ENCODE measurements around the gene PLXNA4.

PLXNA4 gene

DNA sequence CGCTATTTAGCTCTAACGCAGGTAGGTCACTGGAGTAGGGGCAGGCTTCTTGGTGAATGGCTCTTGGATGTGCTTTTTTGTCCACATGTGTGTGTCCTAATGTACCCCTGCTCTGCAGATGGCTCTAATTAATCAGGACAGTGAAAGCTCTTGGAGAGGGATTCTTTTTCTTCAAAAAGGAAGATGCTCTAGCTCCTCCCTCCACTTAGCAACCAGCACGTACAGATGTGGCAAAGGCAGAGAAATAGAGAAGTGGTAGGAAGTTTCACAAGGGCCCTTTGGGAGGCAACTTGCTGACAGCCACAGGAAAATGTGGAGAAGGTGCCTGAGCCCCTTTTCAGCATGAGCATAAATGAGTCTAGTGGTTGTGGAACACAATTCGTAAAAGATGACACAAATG, 221.7 kb downstream of the PLXNA4 start:
- no peaks in the 10 kb centered on the region for H4K20me1 ChIP-seq
- peak overlapping the region in 9 of 11 experiments; percentile 3 to 55 (median 39); a peak in 10 of 22 replicates for H3K9ac ChIP-seq
- H3K4me1 ChIP-seq, result peaks cover 12 to 45% (median 29%) of the 10 kb centered on the region in 10 experiments
- no peaks in the 10 kb centered on the region for H3K36me3 ChIP-seq
- H3K4me3 ChIP-seq, result peak overlapping the region in 2 of 10 experiments; percentile 6 to 33; a peak in 1 of 20 replicates
- H3K4me2 ChIP-seq, result peak overlapping the region; percentile 62 to 97 (median 89)
- no peaks in the 10 kb centered on the region for H3K27me3 ChIP-seq
- TF ChIP-seq Cebpa-rat (IDR thresholded peaks at IDR 0.05), result peak in 9 of 11 experiments; percentile 26 to 89 (median 70); a peak in 12 of 22 replicates
- H3K9me3 ChIP-seq (replicated peaks in 1 of 11), result no peaks in the 10 kb centered on the region
- H3K27ac ChIP-seq, result peak overlapping the region in 9 of 11 experiments; percentile 47 to 76 (median 59); a peak in 18 of 22 replicates

DNA sequence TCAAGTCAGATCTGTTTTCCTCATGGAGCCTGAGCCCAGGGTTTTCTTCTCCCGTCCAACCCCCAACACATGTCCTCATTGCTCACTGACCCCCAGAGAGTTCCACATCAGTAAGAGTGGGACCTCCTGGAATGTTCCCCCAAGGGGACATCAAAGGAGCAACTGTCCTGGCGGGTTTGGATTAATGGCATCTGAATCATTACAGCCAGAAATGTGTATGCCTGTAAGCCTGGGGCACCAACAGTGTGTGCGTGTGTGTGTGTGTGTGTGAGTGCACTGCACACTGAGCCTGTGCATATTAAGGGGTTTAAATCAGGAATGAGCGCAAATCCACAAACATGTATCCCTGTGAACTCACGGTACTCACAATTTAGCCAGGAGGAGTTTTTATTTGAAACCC, 222.3 kb downstream of the PLXNA4 start:
- Histone ChIP-seq H3K4me1 (peaks cover 12 to 45% (median 29%) of the 10 kb centered on the region in 10 experiments), H4K20me1 (no peaks in the 10 kb centered on the region), H3K27me3 (no peaks in the 10 kb centered on the region), H3K27ac (peak overlapping the region in 8 of 11 experiments; percentile 6 to 61 (median 48); a peak in 14 of 22 replicates), H3K4me3 (no peak overlapping the region), H3K9ac (peak overlapping the region in 3 of 11 experiments; percentile 8 to 39 (median 27); a peak in 4 of 22 replicates), H3K4me2 (peak overlapping the region in 10 of 11 experiments; percentile 62 to 97 (median 90); a peak in 18 of 22 replicates), H3K36me3 (no peaks in the 10 kb centered on the region), H3K9me3 (replicated peaks in 1 of 11) (no peaks in the 10 kb centered on the region)
- no peak for TF ChIP-seq Cebpa-rat (IDR thresholded peaks at IDR 0.05)

DNA sequence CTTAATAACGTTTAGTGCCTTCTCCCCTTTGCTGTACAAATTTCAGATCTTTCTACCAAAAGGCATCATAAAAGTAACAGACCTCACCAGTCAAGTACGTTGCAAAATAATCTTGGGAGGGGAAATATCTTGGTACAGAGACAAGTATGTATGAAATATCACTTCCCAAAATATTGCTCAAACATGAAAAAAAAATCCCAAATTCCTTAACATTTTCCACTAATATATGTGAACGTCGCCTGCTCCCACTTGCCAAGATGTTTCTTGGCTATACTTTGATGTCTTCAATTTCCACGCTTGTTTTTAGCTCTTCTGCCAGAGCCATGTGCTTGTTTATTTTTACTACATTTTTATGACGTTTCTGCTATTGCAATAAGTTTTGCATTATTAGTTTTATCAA, 223.5 kb downstream of the PLXNA4 start:
- Histone ChIP-seq H3K27me3 (no peaks in the 10 kb centered on the region), H3K9ac (no peak overlapping the region), H3K4me3 (no peak overlapping the region), H3K36me3 (no peaks in the 10 kb centered on the region), H3K4me1 (peaks cover 12 to 45% (median 29%) of the 10 kb centered on the region in 10 experiments), H3K27ac (no peak overlapping the region), H3K4me2 (no peak overlapping the region), H3K9me3 (replicated peaks in 1 of 11) (no peaks in the 10 kb centered on the region), H4K20me1 (no peaks in the 10 kb centered on the region)
- no peak for TF ChIP-seq Cebpa-rat (IDR thresholded peaks at IDR 0.05)

DNA sequence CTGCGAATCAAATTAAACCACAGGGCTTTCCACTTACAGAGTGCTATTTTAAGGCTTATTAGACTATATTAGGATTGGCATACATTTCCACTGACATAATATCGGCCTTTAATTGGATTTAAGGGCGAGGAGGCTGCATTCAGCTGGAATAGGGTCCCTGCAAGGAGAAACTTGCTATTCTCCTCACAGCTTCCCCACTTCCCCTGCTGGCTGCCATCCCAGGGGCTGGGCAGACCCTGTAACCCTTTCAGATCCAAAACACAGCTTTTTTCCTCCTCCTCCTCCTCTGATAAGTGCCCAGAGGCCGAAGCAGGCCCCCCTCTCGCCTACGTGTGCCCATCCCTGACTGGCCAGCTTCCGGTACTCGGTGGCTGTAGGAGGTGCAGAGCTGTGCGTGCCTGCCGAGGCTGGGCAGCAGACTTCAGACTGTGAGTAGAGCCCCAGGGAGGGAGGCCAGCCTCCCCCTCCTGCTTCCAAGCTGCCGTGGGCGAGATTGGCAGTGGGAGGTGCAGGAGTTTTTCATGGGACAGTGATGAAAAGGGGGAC, 224.2 kb downstream of the PLXNA4 start:
- Histone ChIP-seq H3K4me2 (peak overlapping the region in 3 of 11 experiments; percentile 11 to 46 (median 45); a peak in 8 of 22 replicates), H3K27ac (no peak overlapping the region), H3K36me3 (no peaks in the 10 kb centered on the region), H4K20me1 (no peaks in the 10 kb centered on the region), H3K4me1 (peaks cover 12 to 45% (median 29%) of the 10 kb centered on the region in 10 experiments), H3K27me3 (no peaks in the 10 kb centered on the region), H3K9ac (no peak overlapping the region), H3K4me3 (no peak overlapping the region), H3K9me3 (replicated peaks in 1 of 11) (no peaks in the 10 kb centered on the region)
- no peak for TF ChIP-seq Cebpa-rat (IDR thresholded peaks at IDR 0.05)

DNA sequence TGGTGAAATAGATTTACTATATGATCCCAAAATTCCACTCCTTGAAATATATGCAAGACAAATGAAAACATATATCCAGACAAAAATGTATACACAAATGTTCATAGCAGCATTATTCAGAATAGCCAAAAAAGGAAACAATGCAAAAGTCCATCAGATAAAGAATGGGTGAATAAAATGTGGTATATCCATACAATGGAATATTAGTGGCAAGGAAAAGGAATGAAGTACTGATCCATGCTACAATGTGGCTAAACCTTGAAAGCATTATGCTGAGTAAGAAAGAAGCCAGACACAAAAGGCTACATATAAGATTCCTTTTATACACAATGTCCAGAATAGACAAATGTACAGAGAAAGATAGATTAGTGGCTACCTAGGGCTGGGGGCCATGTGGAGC, 225.5 kb downstream of the PLXNA4 start:
- H3K9ac ChIP-seq, result no peak overlapping the region
- H3K9me3 ChIP-seq (replicated peaks in 1 of 11), result no peaks in the 10 kb centered on the region
- no peak for TF ChIP-seq Cebpa-rat (IDR thresholded peaks at IDR 0.05)
- no peaks in the 10 kb centered on the region for H3K36me3 ChIP-seq
- H3K27ac ChIP-seq, result no peak overlapping the region
- H4K20me1 ChIP-seq, result no peaks in the 10 kb centered on the region
- H3K27me3 ChIP-seq, result no peaks in the 10 kb centered on the region
- no peak overlapping the region for H3K4me3 ChIP-seq
- peak overlapping the region in 1 of 11 experiments; percentile 11; a peak in 2 of 22 replicates for H3K4me2 ChIP-seq
- H3K4me1 ChIP-seq, result peaks cover 12 to 39% (median 23%) of the 10 kb centered on the region in 10 experiments

DNA sequence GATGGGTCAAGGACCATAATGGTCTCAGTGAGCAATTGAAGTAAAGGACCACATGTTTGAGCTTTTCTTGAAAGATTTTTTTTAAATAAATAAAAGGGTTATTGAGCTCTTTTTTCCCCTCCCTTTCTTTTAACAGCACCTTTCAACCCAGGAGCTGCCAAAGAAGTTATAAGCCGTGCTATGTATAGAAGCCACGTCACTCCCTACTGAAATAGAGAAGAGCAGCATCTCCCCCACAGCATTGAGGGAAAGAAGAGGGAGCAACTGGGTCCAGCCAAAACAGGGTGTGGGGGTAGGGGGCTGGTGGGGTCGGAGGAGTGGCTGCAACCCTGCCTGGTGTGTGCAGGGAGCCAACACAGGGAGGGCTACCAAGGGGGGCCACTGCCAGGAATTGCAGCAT, 227.2 kb downstream of the PLXNA4 start:
- H3K27me3 ChIP-seq, result no peaks in the 10 kb centered on the region
- no peaks in the 10 kb centered on the region for H3K36me3 ChIP-seq
- H4K20me1 ChIP-seq, result no peaks in the 10 kb centered on the region
- H3K9ac ChIP-seq, result no peak overlapping the region
- no peak overlapping the region for H3K4me3 ChIP-seq
- no peak overlapping the region for H3K4me2 ChIP-seq
- no peak for TF ChIP-seq Cebpa-rat (IDR thresholded peaks at IDR 0.05)
- H3K4me1 ChIP-seq, result peaks cover 0 to 23% (median 7%) of the 10 kb centered on the region in 10 experiments; a peak in 18 of 20 replicates
- no peak overlapping the region for H3K27ac ChIP-seq
- H3K9me3 ChIP-seq (replicated peaks in 1 of 11), result no peaks in the 10 kb centered on the region

DNA sequence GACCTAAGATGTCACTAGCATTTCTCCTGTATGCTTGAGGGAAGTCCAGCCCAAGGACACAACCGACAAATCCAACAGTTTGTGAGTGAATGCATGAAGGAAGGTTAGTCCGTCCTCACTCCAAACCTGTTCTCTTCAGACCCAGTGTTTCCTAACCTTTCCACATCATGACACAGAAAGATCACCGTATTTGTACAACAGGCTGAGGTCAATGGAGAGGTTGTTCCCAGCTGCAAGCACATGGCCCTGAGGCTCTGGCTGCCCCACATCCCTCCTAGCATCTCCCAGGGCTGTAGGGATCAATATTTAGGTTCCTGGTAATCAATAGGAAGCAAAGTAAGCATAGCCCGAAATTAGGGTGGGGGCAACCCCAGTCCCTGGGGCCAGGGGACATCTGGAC, 227.9 kb downstream of the PLXNA4 start:
- no peaks in the 10 kb centered on the region for H4K20me1 ChIP-seq
- no peak for TF ChIP-seq Cebpa-rat (IDR thresholded peaks at IDR 0.05)
- no peaks in the 10 kb centered on the region for H3K36me3 ChIP-seq
- H3K4me3 ChIP-seq, result no peak overlapping the region
- no peaks in the 10 kb centered on the region for H3K27me3 ChIP-seq
- peaks cover 0 to 17% (median 0%) of the 10 kb centered on the region in 10 experiments; a peak in 8 of 20 replicates for H3K4me1 ChIP-seq
- no peak overlapping the region for H3K9ac ChIP-seq
- no peak overlapping the region for H3K4me2 ChIP-seq
- H3K27ac ChIP-seq, result no peak overlapping the region
- no peaks in the 10 kb centered on the region for H3K9me3 ChIP-seq (replicated peaks in 1 of 11)

DNA sequence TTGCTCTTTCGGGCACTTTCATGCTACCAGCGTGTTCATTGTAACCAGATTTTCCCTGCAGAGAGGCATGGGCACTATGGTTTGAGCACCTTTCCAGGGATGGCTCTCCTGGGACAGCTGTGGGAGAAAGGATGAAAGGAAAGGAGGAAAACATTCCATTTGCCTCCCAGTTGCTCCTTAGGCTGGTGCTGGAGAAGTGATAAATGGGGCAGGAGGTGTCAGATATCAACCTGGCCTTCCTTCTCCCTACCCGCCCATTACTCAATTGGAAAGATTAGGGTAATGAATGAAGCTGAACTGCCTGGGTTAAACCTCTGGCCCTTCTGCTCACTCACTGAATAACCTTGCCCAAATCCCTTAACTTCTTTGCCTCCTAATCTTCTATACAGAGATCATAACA, 228.4 kb downstream of the PLXNA4 start:
- no peaks in the 10 kb centered on the region for H3K36me3 ChIP-seq
- no peak overlapping the region for H3K4me3 ChIP-seq
- H3K4me2 ChIP-seq, result no peak overlapping the region
- H3K27ac ChIP-seq, result no peak overlapping the region
- H3K9me3 ChIP-seq (replicated peaks in 1 of 11), result no peaks in the 10 kb centered on the region
- peaks cover 0 to 20% (median 0%) of the 10 kb centered on the region in 10 experiments; a peak in 7 of 20 replicates for H3K4me1 ChIP-seq
- H4K20me1 ChIP-seq, result no peaks in the 10 kb centered on the region
- no peak overlapping the region for H3K9ac ChIP-seq
- TF ChIP-seq Cebpa-rat (IDR thresholded peaks at IDR 0.05), result no peak
- no peaks in the 10 kb centered on the region for H3K27me3 ChIP-seq

DNA sequence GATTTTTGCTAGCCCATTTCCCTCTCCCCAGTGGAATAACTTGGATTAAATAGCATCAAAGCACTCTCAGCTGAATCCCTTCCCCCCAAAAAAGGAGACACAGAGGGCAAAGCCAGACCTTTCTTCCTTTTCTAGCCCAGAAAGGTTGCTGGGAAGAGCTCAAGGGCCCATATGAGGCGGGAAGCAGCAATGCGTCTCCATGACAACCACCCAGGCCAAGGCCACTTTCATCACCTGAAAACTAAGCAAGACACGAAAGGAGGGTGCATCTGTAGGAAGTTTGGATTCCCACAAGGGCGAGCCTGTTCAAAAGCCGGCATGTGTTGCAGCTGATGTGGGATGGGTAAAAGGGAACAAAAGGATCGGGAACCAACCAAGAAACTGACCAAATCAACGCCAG, 229.1 kb downstream of the PLXNA4 start:
- H3K9me3 ChIP-seq (replicated peaks in 1 of 11), result no peaks in the 10 kb centered on the region
- H3K4me1 ChIP-seq, result peaks cover 0 to 16% (median 0%) of the 10 kb centered on the region in 10 experiments; a peak in 7 of 20 replicates
- H3K9ac ChIP-seq, result no peak overlapping the region
- H3K27ac ChIP-seq, result no peak overlapping the region
- no peak for TF ChIP-seq Cebpa-rat (IDR thresholded peaks at IDR 0.05)
- no peaks in the 10 kb centered on the region for H4K20me1 ChIP-seq
- no peaks in the 10 kb centered on the region for H3K27me3 ChIP-seq
- no peaks in the 10 kb centered on the region for H3K36me3 ChIP-seq
- no peak overlapping the region for H3K4me3 ChIP-seq
- H3K4me2 ChIP-seq, result no peak overlapping the region
